ENCODE measurements around the gene LSM5.
A peak's percentile ranks its signal among the peaks of the same experiment; 100 is the strongest.

Gene LSM5

GRCh38 chr7:32532086-32532485 lies 41.9 kb upstream of the LSM5 start:
- H3K27me3 ChIP-seq (ENCODE audit: control insufficient read depth in 3 of 3, insufficient read depth in 3 of 3, low read depth in 1 of 3, low read length in 3 of 3), result no peaks in the 10 kb centered on the region
- peaks cover 0 to 12% of the 10 kb centered on the region in 2 donors for H3K36me3 ChIP-seq (replicated peaks in 1 of 2; ENCODE audit: control insufficient read depth in 2 of 2, insufficient read depth in 2 of 2, low read length in 2 of 2)
- no CpG with 5 or more reads among the region's 3 CpGs for WGBS, 2 donors (ENCODE audit: extremely low coverage in 2 of 2, insufficient read length in 2 of 2, insufficient replicate concordance in 1 of 2)
- H3K9ac ChIP-seq (ENCODE audit: low read depth, low read length, poor library complexity), result no peak overlapping the region
- no peak overlapping the region for H2BK15ac ChIP-seq (ENCODE audit: low read length)
- no peak overlapping the region for H3K14ac ChIP-seq (ENCODE audit: low read length)
- no peak overlapping the region for H3K4ac ChIP-seq (ENCODE audit: low read length)
- H2AFZ ChIP-seq (ENCODE audit: low read length), result no peak overlapping the region
- H3K4me1 ChIP-seq (ENCODE audit: control insufficient read depth in 2 of 2, insufficient read depth in 1 of 2, low read depth in 1 of 2, low read length in 2 of 2), result peaks cover 0 to 3% of the 10 kb centered on the region in 2 donors
- H2AK5ac ChIP-seq (ENCODE audit: low read depth, low read length), result no peak overlapping the region
- DNase-seq (ENCODE audit: low spot score), result no peak
- H3K27ac ChIP-seq (replicated peaks; ENCODE audit: low read length), result no peak overlapping the region
- H4K91ac ChIP-seq (ENCODE audit: low read depth, low read length, poor library complexity), result no peak overlapping the region
- H3K79me1 ChIP-seq (ENCODE audit: low read depth, low read length), result no peaks in the 10 kb centered on the region
- no peak overlapping the region for H2BK5ac ChIP-seq (ENCODE audit: low read length)
- H3K9me3 ChIP-seq (replicated peaks in 1 of 2; ENCODE audit: control insufficient read depth in 2 of 2, insufficient read depth in 1 of 2, low read depth in 1 of 2, low read length in 2 of 2), result no peaks in the 10 kb centered on the region
- H3K23ac ChIP-seq (ENCODE audit: low read depth, low read length, poor library complexity), result no peak overlapping the region
- H2BK120ac ChIP-seq (ENCODE audit: low read depth, low read length), result no peak overlapping the region
- no peak overlapping the region for H3K18ac ChIP-seq (ENCODE audit: low read length)
- no peak overlapping the region for H2BK12ac ChIP-seq (ENCODE audit: low read length)
- H4K8ac ChIP-seq (ENCODE audit: low read depth, low read length), result no peak overlapping the region
- H3K4me3 ChIP-seq (ENCODE audit: low read length in 2 of 2), result no peak overlapping the region
- no peak overlapping the region for H3K4me2 ChIP-seq (ENCODE audit: insufficient read depth, low read length, poor library complexity, severe bottlenecking)

- no peaks in the 10 kb centered on the region for H3K79me1 ChIP-seq (ENCODE audit: low read depth, low read length)
- H2BK12ac ChIP-seq (ENCODE audit: low read length), result no peak overlapping the region
- WGBS, 2 donors (ENCODE audit: extremely low coverage in 2 of 2, insufficient read length in 2 of 2, insufficient replicate concordance in 1 of 2), result no CpG with 5 or more reads among the region's 13 CpGs
These were observed 41.2 kb upstream of the LSM5 start for GRCh38 chr7:32531402-32531801.

GRCh38 chr7:32525839-32526238 lies 35.7 kb upstream of the LSM5 start:
- DNase-seq (ENCODE audit: low spot score), result no peak
- Histone ChIP-seq H2BK5ac (ENCODE audit: low read length) (no peak overlapping the region), H4K8ac (ENCODE audit: low read depth, low read length) (no peak overlapping the region), H3K9ac (ENCODE audit: low read depth, low read length, poor library complexity) (no peak overlapping the region), H2BK120ac (ENCODE audit: low read depth, low read length) (no peak overlapping the region), H3K9me3 (replicated peaks in 1 of 2; ENCODE audit: control insufficient read depth in 2 of 2, insufficient read depth in 1 of 2, low read depth in 1 of 2, low read length in 2 of 2) (peaks cover 2 to 24% of the 10 kb centered on the region in 2 donors), H3K27me3 (ENCODE audit: control insufficient read depth in 3 of 3, insufficient read depth in 3 of 3, low read depth in 1 of 3, low read length in 3 of 3) (no peaks in the 10 kb centered on the region), H2AFZ (ENCODE audit: low read length) (no peak overlapping the region), H3K36me3 (replicated peaks in 1 of 2; ENCODE audit: control insufficient read depth in 2 of 2, insufficient read depth in 2 of 2, low read length in 2 of 2) (peaks cover 0 to 9% of the 10 kb centered on the region in 2 donors), H3K4me1 (ENCODE audit: control insufficient read depth in 2 of 2, insufficient read depth in 1 of 2, low read depth in 1 of 2, low read length in 2 of 2) (no peaks in the 10 kb centered on the region), H3K4me2 (ENCODE audit: insufficient read depth, low read length, poor library complexity, severe bottlenecking) (no peak overlapping the region), H3K79me1 (ENCODE audit: low read depth, low read length) (no peaks in the 10 kb centered on the region), H2BK12ac (ENCODE audit: low read length) (no peak overlapping the region), H3K18ac (ENCODE audit: low read length) (no peak overlapping the region), H2AK5ac (ENCODE audit: low read depth, low read length) (no peak overlapping the region), H3K23ac (ENCODE audit: low read depth, low read length, poor library complexity) (no peak overlapping the region), H3K14ac (ENCODE audit: low read length) (no peak overlapping the region), H4K91ac (ENCODE audit: low read depth, low read length, poor library complexity) (no peak overlapping the region), H3K4me3 (ENCODE audit: low read length in 2 of 2) (no peak overlapping the region), H3K4ac (ENCODE audit: low read length) (no peak overlapping the region), H3K27ac (replicated peaks; ENCODE audit: low read length) (no peak overlapping the region), H2BK15ac (ENCODE audit: low read length) (no peak overlapping the region)
- WGBS, 2 donors (ENCODE audit: extremely low coverage in 2 of 2, insufficient read length in 2 of 2, insufficient replicate concordance in 1 of 2), result no CpG with 5 or more reads among the region's 4 CpGs

More at GRCh38 chr7:32531402-32531801, 41.2 kb upstream of the LSM5 start:
- H3K23ac ChIP-seq (ENCODE audit: low read depth, low read length, poor library complexity), result no peak overlapping the region
- H3K4me2 ChIP-seq (ENCODE audit: insufficient read depth, low read length, poor library complexity, severe bottlenecking), result no peak overlapping the region
- no peaks in the 10 kb centered on the region for H3K9me3 ChIP-seq (replicated peaks in 1 of 2; ENCODE audit: control insufficient read depth in 2 of 2, insufficient read depth in 1 of 2, low read depth in 1 of 2, low read length in 2 of 2)
- peaks cover 0 to 3% of the 10 kb centered on the region in 2 donors for H3K4me1 ChIP-seq (ENCODE audit: control insufficient read depth in 2 of 2, insufficient read depth in 1 of 2, low read depth in 1 of 2, low read length in 2 of 2)
- no peak overlapping the region for H2BK5ac ChIP-seq (ENCODE audit: low read length)
- no peak overlapping the region for H2AK5ac ChIP-seq (ENCODE audit: low read depth, low read length)
- no peak overlapping the region for H3K14ac ChIP-seq (ENCODE audit: low read length)
- peaks cover 0 to 12% of the 10 kb centered on the region in 2 donors for H3K36me3 ChIP-seq (replicated peaks in 1 of 2; ENCODE audit: control insufficient read depth in 2 of 2, insufficient read depth in 2 of 2, low read length in 2 of 2)
- DNase-seq (ENCODE audit: low spot score), result no peak
- H4K8ac ChIP-seq (ENCODE audit: low read depth, low read length), result no peak overlapping the region
- no peak overlapping the region for H4K91ac ChIP-seq (ENCODE audit: low read depth, low read length, poor library complexity)
- H3K4me3 ChIP-seq (ENCODE audit: low read length in 2 of 2), result peak overlapping the region in 1 of 2 donors; percentile 34
- H3K27me3 ChIP-seq (ENCODE audit: control insufficient read depth in 3 of 3, insufficient read depth in 3 of 3, low read depth in 1 of 3, low read length in 3 of 3), result no peaks in the 10 kb centered on the region
- H3K9ac ChIP-seq (ENCODE audit: low read depth, low read length, poor library complexity), result no peak overlapping the region
- H3K18ac ChIP-seq (ENCODE audit: low read length), result no peak overlapping the region
- H2AFZ ChIP-seq (ENCODE audit: low read length), result no peak overlapping the region
- no peak overlapping the region for H2BK15ac ChIP-seq (ENCODE audit: low read length)
- no peak overlapping the region for H3K4ac ChIP-seq (ENCODE audit: low read length)
- H3K27ac ChIP-seq (replicated peaks; ENCODE audit: low read length), result no peak overlapping the region
- H2BK120ac ChIP-seq (ENCODE audit: low read depth, low read length), result no peak overlapping the region

GRCh38 chr7:32524631-32525030 lies 34.5 kb upstream of the LSM5 start:
- no peak overlapping the region for H4K91ac ChIP-seq (ENCODE audit: low read depth, low read length, poor library complexity)
- no peaks in the 10 kb centered on the region for H3K27me3 ChIP-seq (ENCODE audit: control insufficient read depth in 3 of 3, insufficient read depth in 3 of 3, low read depth in 1 of 3, low read length in 3 of 3)
- H2BK12ac ChIP-seq (ENCODE audit: low read length), result no peak overlapping the region
- H3K9me3 ChIP-seq (replicated peaks in 1 of 2; ENCODE audit: control insufficient read depth in 2 of 2, insufficient read depth in 1 of 2, low read depth in 1 of 2, low read length in 2 of 2), result peaks cover 10 to 35% of the 10 kb centered on the region in 2 donors
- no peak overlapping the region for H3K4me2 ChIP-seq (ENCODE audit: insufficient read depth, low read length, poor library complexity, severe bottlenecking)
- H3K9ac ChIP-seq (ENCODE audit: low read depth, low read length, poor library complexity), result no peak overlapping the region
- H3K4me3 ChIP-seq (ENCODE audit: low read length in 2 of 2), result no peak overlapping the region
- no peak overlapping the region for H2BK15ac ChIP-seq (ENCODE audit: low read length)
- DNase-seq (ENCODE audit: low spot score), result no peak
- H3K4me1 ChIP-seq (ENCODE audit: control insufficient read depth in 2 of 2, insufficient read depth in 1 of 2, low read depth in 1 of 2, low read length in 2 of 2), result no peaks in the 10 kb centered on the region
- H3K27ac ChIP-seq (replicated peaks; ENCODE audit: low read length), result no peak overlapping the region
- no peak overlapping the region for H4K8ac ChIP-seq (ENCODE audit: low read depth, low read length)
- no peak overlapping the region for H2BK120ac ChIP-seq (ENCODE audit: low read depth, low read length)
- H2BK5ac ChIP-seq (ENCODE audit: low read length), result no peak overlapping the region
- no peak overlapping the region for H3K14ac ChIP-seq (ENCODE audit: low read length)
- peaks cover 3% of the 10 kb centered on the region for H3K79me1 ChIP-seq (ENCODE audit: low read depth, low read length)
- H3K18ac ChIP-seq (ENCODE audit: low read length), result no peak overlapping the region
- peaks cover 5 to 14% of the 10 kb centered on the region in 2 donors for H3K36me3 ChIP-seq (replicated peaks in 1 of 2; ENCODE audit: control insufficient read depth in 2 of 2, insufficient read depth in 2 of 2, low read length in 2 of 2)
- no peak overlapping the region for H2AFZ ChIP-seq (ENCODE audit: low read length)
- H2AK5ac ChIP-seq (ENCODE audit: low read depth, low read length), result no peak overlapping the region
- H3K4ac ChIP-seq (ENCODE audit: low read length), result no peak overlapping the region
- H3K23ac ChIP-seq (ENCODE audit: low read depth, low read length, poor library complexity), result no peak overlapping the region
